Endothelial cell of umbilical vein (primary cell): ENCODE data around the gene SRGAP1. TPM values are rescaled to one million over a fixed set of nuclear protein-coding genes. Genes with fewer than 3 reads are reported as not detected.

Experiments
- BruUV-seq: library from RNA; stranded (reverse); fragments of 400-500 nt; replicated peaks from 2 replicates; lab custom pipeline; 2021; lab: Mats Ljungman, UMichigan
- CTCF ChIA-PET: fragments of 300-600, 350-600 bp; sonication (Branson Sonifier 250); formaldehyde crosslinking; loops from one replicate; lab custom pipeline; 2021; ENCODE audit warnings: antibody characterized with exemption, inconsistent platforms; lab: Charles Lee
- POLR2A ChIA-PET: fragments of 300-600, 350-600 bp; sonication (Branson Sonifier 250); formaldehyde crosslinking; loops from one replicate; lab custom pipeline; 2021; ENCODE audit warnings: antibody characterized with exemption, inconsistent platforms; lab: Charles Lee
- DNase-seq: peaks from one replicate; pipeline ENCODE4 v3.0.0-alpha.2; 2011; ENCODE audit warnings: low read depth, low spot score
- FAIRE-seq: peaks from 2 replicates; lab custom pipeline; 2011; peaks lifted over from hg19 to GRCh38; lab: Jason Lieb, UNC
- H2AFZ ChIP-seq: 2 replicates; pipeline ENCODE4 v1.6.0; 2012; ENCODE audit warnings: low read depth, low read length, control low read depth, inconsistent platforms
- H3K27ac ChIP-seq: 2 replicates; pipeline ENCODE4 v1.5.1; 2011; ENCODE audit warnings: low read depth, mild to moderate bottlenecking, control low read depth, low read length, moderate library complexity; ENCODE audit not compliant: insufficient read depth
- H3K27me3 ChIP-seq, 2 experiments: 2 replicates each; pipeline versions ENCODE4 v1.6.0 to v1.6.1; 2011; ENCODE audit warnings: low read length in 2 of 2, mixed read lengths in 1 of 2; ENCODE audit not compliant: control insufficient read depth in 2 of 2, insufficient read depth in 2 of 2
- H3K36me3 ChIP-seq, 2 experiments: 2 replicates in 1 of 2; 3 replicates in 1 of 2; pipeline ENCODE4 v1.5.1; 2011; ENCODE audit warnings: low read length in 2 of 2, mild to moderate bottlenecking in 1 of 2, moderate library complexity in 1 of 2; ENCODE audit not compliant: control insufficient read depth in 2 of 2, insufficient read depth in 2 of 2; ENCODE audit errors: extremely low read depth in 1 of 2
- H3K4me1 ChIP-seq: 3 replicates; pipeline ENCODE4 v1.5.1; 2011; ENCODE audit warnings: mild to moderate bottlenecking, low read length; ENCODE audit not compliant: control insufficient read depth, insufficient read depth; ENCODE audit errors: extremely low read depth
- H3K4me2 ChIP-seq: 2 replicates; pipeline ENCODE4 v1.6.1; 2011; ENCODE audit warnings: low read length, control low read depth, mixed read lengths; ENCODE audit not compliant: insufficient read depth
- H3K4me3 ChIP-seq, 3 experiments: fragments of 200-600 bp in 1 of 3; sonication (generic), shearing (Covaris generic) in 1 of 3; replicated peaks in 1 of 3; 2 replicates each; pipeline ENCODE4 v1.5.1; 2011 to 2016; ENCODE audit warnings: control low read depth in 3 of 3, low read length in 3 of 3, mild to moderate bottlenecking in 2 of 3, inconsistent platforms in 1 of 3, low read depth in 1 of 3, moderate library complexity in 1 of 3; ENCODE audit not compliant: insufficient read depth in 1 of 3
- H3K79me2 ChIP-seq: 2 replicates; pipeline ENCODE4 v1.6.0; 2012; ENCODE audit warnings: low read length, inconsistent platforms; ENCODE audit not compliant: control insufficient read depth, insufficient read depth
- H3K9ac ChIP-seq: replicated peaks from 2 replicates; pipeline ENCODE3; 2011; ENCODE audit warnings: low read length, control low read depth; ENCODE audit not compliant: insufficient read depth; ENCODE audit errors: extremely low read depth
- H3K9me1 ChIP-seq: replicated peaks from 3 replicates; pipeline ENCODE4 v1.6.0; 2011; ENCODE audit warnings: mild to moderate bottlenecking, low read length; ENCODE audit not compliant: control insufficient read depth, insufficient read depth; ENCODE audit errors: extremely low read depth
- H3K9me3 ChIP-seq: replicated peaks from 2 replicates; pipeline ENCODE4 v1.5.1; 2012; ENCODE audit warnings: low read length, inconsistent platforms; ENCODE audit not compliant: control insufficient read depth, insufficient read depth
- H4K20me1 ChIP-seq: replicated peaks from 2 replicates; pipeline ENCODE3; 2011; ENCODE audit warnings: mild to moderate bottlenecking, low read length; ENCODE audit not compliant: control insufficient read depth, insufficient read depth; ENCODE audit errors: extremely low read depth
- EZH2 ChIP-seq: IDR thresholded peaks from 2 replicates; pipeline ENCODE4 v1.6.1; 2012; ENCODE audit warnings: borderline replicate concordance, low read depth, mild to moderate bottlenecking, moderate library complexity, low read length, inconsistent platforms; ENCODE audit not compliant: severe bottlenecking
- FOS ChIP-seq: IDR thresholded peaks from 2 replicates; pipeline ENCODE4 v1.6.1; 2011; ENCODE audit warnings: mild to moderate bottlenecking, low read length, moderate library complexity, borderline replicate concordance; ENCODE audit not compliant: insufficient read depth
- GATA2 ChIP-seq: IDR thresholded peaks from 2 replicates; pipeline ENCODE4 v1.7.0; 2011; ENCODE audit warnings: low read depth, mild to moderate bottlenecking, moderate library complexity, mixed read lengths, low read length; ENCODE audit not compliant: insufficient read length, insufficient read depth
- JUN ChIP-seq: IDR thresholded peaks from 2 replicates; pipeline ENCODE4 v1.6.1; 2011; ENCODE audit warnings: borderline replicate concordance, low read depth; ENCODE audit not compliant: insufficient read length, insufficient read depth
- MYC ChIP-seq: IDR thresholded peaks from one replicate; pipeline ENCODE4 v1.6.1; 2011; ENCODE audit warnings: mild to moderate bottlenecking, low read depth, low read length
- POLR2A ChIP-seq: IDR thresholded peaks from 2 replicates; pipeline ENCODE4 v1.6.1; 2012; ENCODE audit warnings: low read depth, mild to moderate bottlenecking, control low read depth, low read length
- POLR2AphosphoS5 ChIP-seq: IDR thresholded peaks from 2 replicates; pipeline ENCODE4 v1.6.1; 2012; ENCODE audit warnings: low read depth, mild to moderate bottlenecking, control low read depth, low read length, moderate library complexity; ENCODE audit not compliant: insufficient read depth
- dilution Hi-C: fragments of 300-500 bp; cut with MboI; formaldehyde crosslinking; loops from one replicate; pipeline ENCODE4 v1.15.0; 2019; ENCODE audit warnings: low sequenced_read_pairs; ENCODE audit not compliant: extremely low pct_ligation_motif_present
- intact Hi-C: fragments of 100-400 bp; cut with micrococcal nuclease; formaldehyde crosslinking; loops from one replicate; pipeline ENCODE4 v1.10.0; 2022
- polyA plus RNA-seq, 4 experiments: library from polyadenylated mRNA; depleted of rRNA in 3 of 4; stranded (reverse) in 3 of 4; unstranded in 1 of 4; fragments of >200 nt; gene quantifications; 2 replicates each; pipeline versions ENCODE4 v1.2.1 to v1.2.3, GENCODE V29; 2011 to 2012; ENCODE audit warnings: missing spikeins in 1 of 4
- total RNA-seq: library from RNA; stranded (reverse); gene quantifications from 2 replicates; pipeline ENCODE4 v1.2.3, GENCODE V29; 2021
- TF ChIP-seq, protein P1 (sequence below), 2 donors: IDR thresholded peaks; 1 replicate in 1 of 2; 2 replicates in 1 of 2; pipeline ENCODE4 v1.5.1; 2011; ENCODE audit warnings: low read length in 2 of 2, mild to moderate bottlenecking in 2 of 2, moderate library complexity in 2 of 2, control low read depth in 1 of 2, inconsistent platforms in 1 of 2, low read depth in 1 of 2; ENCODE audit not compliant: insufficient read depth in 1 of 2; ENCODE audit errors: extremely low read depth in 1 of 2
- TF ChIP-seq, protein P2 (sequence below): IDR thresholded peaks from 2 replicates; pipeline ENCODE4 v1.6.1; 2011; ENCODE audit not compliant: insufficient read depth, insufficient read length

Gene SRGAP1
- total and polyA plus RNA-seq, 2 donors (not counting 3 experiments of a cell fraction or from before 2014, with no cell fraction given): 4.9 to 16.3 TPM

GRCh38 chr12:64085996-64086395 lies 241.5 kb downstream of the SRGAP1 start:
- no peak overlapping the region for H3K4me2 ChIP-seq
- no peaks in the 10 kb centered on the region for H3K9me1 ChIP-seq
- H3K79me2 ChIP-seq: no peaks in the 10 kb centered on the region
- H3K9me3 ChIP-seq: no peaks in the 10 kb centered on the region
- H3K36me3 ChIP-seq: no peaks in the 10 kb centered on the region
- H3K27ac ChIP-seq: no peak overlapping the region
- no peaks in the 10 kb centered on the region for H4K20me1 ChIP-seq
- H3K27me3 ChIP-seq: no peaks in the 10 kb centered on the region
- ChIA-PET CTCF (interaction anchor here (1.2 to 3.5 kb wide), 4 partner anchors 11 to 242 kb away, joined by 3 to 22 read pairs (median 4); partner anchors contain the start of gene SRGAP1), POLR2A (interaction anchor here (0.6 to 0.7 kb wide), 3 partner anchors 122 to 676 kb away, joined by 3 to 6 read pairs (median 3); no protein-coding TSS in a partner anchor)
- no peak overlapping the region for H2AFZ ChIP-seq
- intact Hi-C loops (no loop called here), dilution Hi-C loops (no loop called here)
- TF ChIP-seq EZH2 (no peak), MYC (no peak), JUN (no peak), FOS (no peak), POLR2A (no peak), POLR2AphosphoS5 (no peak), GATA2 (no peak)
- TF ChIP-seq, protein P1, sequence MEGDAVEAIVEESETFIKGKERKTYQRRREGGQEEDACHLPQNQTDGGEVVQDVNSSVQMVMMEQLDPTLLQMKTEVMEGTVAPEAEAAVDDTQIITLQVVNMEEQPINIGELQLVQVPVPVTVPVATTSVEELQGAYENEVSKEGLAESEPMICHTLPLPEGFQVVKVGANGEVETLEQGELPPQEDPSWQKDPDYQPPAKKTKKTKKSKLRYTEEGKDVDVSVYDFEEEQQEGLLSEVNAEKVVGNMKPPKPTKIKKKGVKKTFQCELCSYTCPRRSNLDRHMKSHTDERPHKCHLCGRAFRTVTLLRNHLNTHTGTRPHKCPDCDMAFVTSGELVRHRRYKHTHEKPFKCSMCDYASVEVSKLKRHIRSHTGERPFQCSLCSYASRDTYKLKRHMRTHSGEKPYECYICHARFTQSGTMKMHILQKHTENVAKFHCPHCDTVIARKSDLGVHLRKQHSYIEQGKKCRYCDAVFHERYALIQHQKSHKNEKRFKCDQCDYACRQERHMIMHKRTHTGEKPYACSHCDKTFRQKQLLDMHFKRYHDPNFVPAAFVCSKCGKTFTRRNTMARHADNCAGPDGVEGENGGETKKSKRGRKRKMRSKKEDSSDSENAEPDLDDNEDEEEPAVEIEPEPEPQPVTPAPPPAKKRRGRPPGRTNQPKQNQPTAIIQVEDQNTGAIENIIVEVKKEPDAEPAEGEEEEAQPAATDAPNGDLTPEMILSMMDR (IDR thresholded peaks at IDR 0.05; ENCODE audit: extremely low read depth in 1 of 2, insufficient read depth in 1 of 2, low read depth in 1 of 2, low read length in 2 of 2): no peak
- TF ChIP-seq, protein P2, sequence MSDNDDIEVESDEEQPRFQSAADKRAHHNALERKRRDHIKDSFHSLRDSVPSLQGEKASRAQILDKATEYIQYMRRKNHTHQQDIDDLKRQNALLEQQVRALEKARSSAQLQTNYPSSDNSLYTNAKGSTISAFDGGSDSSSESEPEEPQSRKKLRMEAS: no peak
- FAIRE-seq: no peak
- no peak overlapping the region for H3K9ac ChIP-seq
- DNase-seq: no peak
- peaks cover 18% of the 10 kb centered on the region for H3K4me1 ChIP-seq
- BruUV-seq: no TSS peak
- no peak overlapping the region for H3K4me3 ChIP-seq
